Brain microvascular endothelial cell (primary cell): ENCODE measurements around the gene PBOV1.

Experiments used
- DNase-seq: peaks from one replicate; pipeline ENCODE4 v3.0.0-alpha.2; 2020
- H3K27ac ChIP-seq: fragments of 250-450 bp; sonication (Bioruptor Pico); 2 replicates; pipeline ENCODE4 v1.5.1; 2020; ENCODE audit warnings: mild to moderate bottlenecking, moderate library complexity
- H3K27me3 ChIP-seq: fragments of 250-450 bp; sonication (Bioruptor Pico); replicated peaks from 2 replicates; pipeline ENCODE4 v1.5.1; 2020; ENCODE audit warnings: mild to moderate bottlenecking
- H3K36me3 ChIP-seq: fragments of 250-450 bp; sonication (Bioruptor Pico); replicated peaks from 2 replicates; pipeline ENCODE4 v1.5.1; 2020; ENCODE audit warnings: mild to moderate bottlenecking
- H3K4me3 ChIP-seq: 2 replicates; pipeline ENCODE4 v1.5.1; 2011; ENCODE audit warnings: low read depth, mild to moderate bottlenecking, control low read depth, low read length, moderate library complexity
- CTCF ChIP-seq: IDR thresholded peaks from 2 replicates; pipeline ENCODE4 v1.5.1; 2011; ENCODE audit warnings: low read depth, mild to moderate bottlenecking, moderate library complexity, low read length, control low read depth, inconsistent platforms; ENCODE audit errors: missing control alignments
- in situ Hi-C: cut with HindIII; loops from 2 replicates; pipeline ENCODE4 v1.10.0; 2017; ENCODE audit warnings: low sequenced_read_pairs, low pct_ligation_motif_present

Gene PBOV1

GRCh38 chr6:138235693-138236092 is 17.4 kb upstream of the PBOV1 start:
- no peak for TF ChIP-seq CTCF
- no peaks in the 10 kb centered on the region for H3K36me3 ChIP-seq
- in situ Hi-C loops = no loop called here
- H3K27ac ChIP-seq = no peak overlapping the region
- no peaks in the 10 kb centered on the region for H3K27me3 ChIP-seq
- no peak for DNase-seq
- H3K4me3 ChIP-seq = no peak overlapping the region

- Histone ChIP-seq H3K36me3 (no peaks in the 10 kb centered on the region), H3K27me3 (no peaks in the 10 kb centered on the region), H3K27ac (no peak overlapping the region), H3K4me3 (no peak overlapping the region)
- no peak for DNase-seq
- in situ Hi-C loops = no loop called here
- no peak for TF ChIP-seq CTCF
Measured at GRCh38 chr6:138235205-138235604, 16.9 kb upstream of the PBOV1 start.

GRCh38 chr6:138234363-138234762 is 16.1 kb upstream of the PBOV1 start:
- no peaks in the 10 kb centered on the region for H3K27me3 ChIP-seq
- no peak overlapping the region for H3K4me3 ChIP-seq
- DNase-seq = no peak
- no peak for TF ChIP-seq CTCF
- in situ Hi-C loops = no loop called here
- no peak overlapping the region for H3K27ac ChIP-seq
- no peaks in the 10 kb centered on the region for H3K36me3 ChIP-seq

GRCh38 chr6:138231381-138231886 is 13.1 kb upstream of the PBOV1 start:
- in situ Hi-C loops = no loop called here
- no peak for TF ChIP-seq CTCF
- DNase-seq = no peak
- Histone ChIP-seq H3K27me3 (no peaks in the 10 kb centered on the region), H3K27ac (no peak overlapping the region), H3K36me3 (no peaks in the 10 kb centered on the region), H3K4me3 (no peak overlapping the region)

GRCh38 chr6:138230759-138231380 is 12.6 kb upstream of the PBOV1 start:
- Histone ChIP-seq H3K27me3 (no peaks in the 10 kb centered on the region), H3K4me3 (no peak overlapping the region), H3K27ac (no peak overlapping the region), H3K36me3 (no peaks in the 10 kb centered on the region)
- in situ Hi-C loops = no loop called here
- no peak for DNase-seq
- TF ChIP-seq CTCF = no peak

- Histone ChIP-seq H3K36me3 (no peaks in the 10 kb centered on the region), H3K27me3 (no peaks in the 10 kb centered on the region), H3K4me3 (no peak overlapping the region), H3K27ac (no peak overlapping the region)
- TF ChIP-seq CTCF = no peak
- in situ Hi-C loops = no loop called here
- DNase-seq = no peak
Measured at GRCh38 chr6:138230221-138230620, 11.9 kb upstream of the PBOV1 start.
